Measurements from ENCODE around the gene BBS2.

The BBS2 gene

DNA sequence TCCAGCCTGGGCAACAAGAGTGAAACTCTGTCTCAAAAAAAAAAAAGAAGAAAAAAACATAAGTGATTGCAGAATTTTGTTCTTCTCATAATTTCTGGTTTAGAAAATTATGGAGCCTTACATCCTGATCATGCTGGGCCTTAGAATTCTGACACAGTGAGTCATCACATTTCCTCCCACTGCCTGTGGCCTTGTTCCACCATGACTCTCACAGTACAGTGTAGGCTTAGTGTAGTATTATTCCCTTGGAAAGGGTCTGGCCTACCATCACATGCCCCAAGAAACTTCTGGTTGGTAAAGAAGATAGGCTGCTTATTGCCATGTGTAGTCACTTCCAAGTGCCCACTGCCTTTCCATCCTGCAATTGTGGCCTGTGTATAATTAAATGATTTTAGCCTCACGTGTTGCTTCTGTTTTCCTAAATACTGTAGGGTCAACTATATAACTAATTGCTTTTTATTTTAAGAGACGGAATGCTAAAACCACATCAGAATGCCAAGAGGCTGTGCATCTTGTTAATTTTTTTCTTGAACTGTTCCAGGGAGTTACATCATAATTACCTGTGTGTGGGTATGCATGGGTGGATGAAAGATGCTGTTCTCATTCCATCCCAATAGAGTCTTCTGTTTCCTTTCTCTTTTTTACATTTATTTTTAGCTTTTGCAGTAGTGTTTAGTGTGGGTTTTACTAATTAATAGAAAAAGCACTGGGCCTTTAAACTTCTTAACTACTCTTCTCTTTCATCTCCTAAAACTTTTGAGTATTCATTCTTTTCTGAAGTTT, 42.5 kb downstream of the BBS2 start:
- peak; percentile 74 for DNase-seq (ENCODE audit: low spot score)

DNA sequence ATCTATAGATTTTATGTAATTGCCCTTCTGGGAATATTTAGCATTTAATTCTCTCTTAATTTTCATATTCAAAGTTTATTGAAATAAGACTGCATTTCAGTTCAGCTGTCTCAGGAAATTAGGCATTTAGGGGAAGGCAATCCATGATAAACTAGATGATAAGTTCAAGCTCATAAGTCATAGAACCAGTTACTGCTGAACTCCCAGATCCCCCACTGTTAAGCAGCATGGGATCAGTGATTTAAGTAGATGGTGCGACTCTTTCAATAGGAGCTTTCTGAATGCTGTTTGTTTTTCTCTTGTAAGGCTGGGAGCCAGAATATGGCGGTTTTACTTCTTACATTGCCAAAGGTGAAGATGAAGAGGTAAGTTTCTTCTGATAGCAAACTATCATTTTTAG, 44.6 kb downstream of the BBS2 start:
- no peak for DNase-seq (ENCODE audit: low spot score)

DNA sequence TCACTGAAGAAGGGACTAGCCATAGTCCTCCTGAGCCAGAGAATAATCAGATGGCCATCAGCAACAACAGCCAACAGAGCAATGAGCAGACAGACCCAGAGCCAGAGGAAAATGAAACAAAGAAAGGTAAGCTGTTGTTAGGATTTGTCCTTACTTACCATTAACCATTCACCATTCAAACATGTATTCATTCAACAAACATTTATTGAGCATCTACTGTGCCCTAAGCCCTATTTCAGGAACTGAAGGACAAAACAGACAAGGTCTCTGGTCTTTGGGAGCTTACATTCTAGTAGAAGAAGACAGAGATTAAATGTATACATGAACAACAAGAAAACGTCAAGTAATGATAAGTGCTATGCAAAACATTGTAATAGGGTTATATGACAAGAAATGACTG, 49.2 kb downstream of the BBS2 start:
- DNase-seq (ENCODE audit: low spot score) = no peak

DNA sequence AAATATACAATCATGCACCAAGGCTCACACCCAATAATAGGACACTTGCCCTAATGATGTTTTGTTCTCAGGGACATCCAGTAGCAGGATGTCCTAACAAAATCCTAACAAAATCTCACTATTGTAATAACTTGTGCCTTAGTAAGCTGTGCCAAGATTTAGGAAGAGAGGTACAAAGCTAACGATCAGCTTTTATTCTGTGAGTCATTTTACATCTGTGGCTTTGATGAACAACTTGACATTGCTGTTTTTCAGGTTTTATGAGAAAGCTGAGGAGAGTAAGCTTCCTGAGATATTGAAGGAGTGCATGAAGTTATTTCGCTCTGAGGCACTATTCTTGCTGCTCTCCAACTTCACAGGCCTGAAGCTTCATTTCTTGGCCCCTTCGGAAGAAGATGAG, 49.6 kb downstream of the BBS2 start:
- DNase-seq (ENCODE audit: low spot score) = no peak

DNA sequence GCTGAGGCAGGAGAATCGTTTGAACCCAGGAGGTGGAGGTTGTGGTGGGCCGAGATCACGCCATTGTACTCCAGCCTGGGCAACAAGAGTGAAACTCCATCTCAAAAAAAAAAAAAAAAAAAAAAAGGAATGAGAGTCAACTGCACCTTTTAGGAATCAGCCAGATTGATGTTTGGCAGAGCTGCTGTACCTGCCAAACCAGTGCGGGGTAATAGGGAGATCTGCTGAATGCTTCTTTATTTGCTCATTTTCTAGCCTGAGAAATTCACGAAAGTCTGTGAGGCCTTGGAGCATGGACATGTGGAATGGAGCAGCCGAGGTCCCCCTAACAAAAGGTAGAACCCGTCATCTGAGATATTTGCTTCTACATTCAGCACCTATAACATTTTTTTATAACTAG, 50.1 kb downstream of the BBS2 start:
- DNase-seq (ENCODE audit: low spot score) = no peak

DNA sequence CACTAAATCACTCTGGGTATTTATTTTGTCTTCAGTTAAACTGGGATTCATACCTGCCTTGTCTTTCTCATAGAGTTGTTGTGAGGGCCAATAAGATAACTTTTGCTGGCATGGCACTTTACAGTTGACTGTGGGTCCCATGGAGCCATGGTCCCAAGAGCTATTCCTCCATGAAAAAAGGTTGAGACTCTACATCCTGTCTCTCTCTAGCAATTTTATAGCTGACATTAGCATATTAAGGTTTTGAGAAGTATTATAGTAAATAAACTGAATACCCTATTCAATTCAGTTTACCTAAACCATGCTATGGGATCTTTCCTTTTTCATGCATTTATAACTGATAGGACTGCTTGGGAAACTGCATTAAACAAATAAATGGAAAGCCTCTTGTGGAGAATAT, 51.0 kb downstream of the BBS2 start:
- no peak for DNase-seq (ENCODE audit: low spot score)

DNA sequence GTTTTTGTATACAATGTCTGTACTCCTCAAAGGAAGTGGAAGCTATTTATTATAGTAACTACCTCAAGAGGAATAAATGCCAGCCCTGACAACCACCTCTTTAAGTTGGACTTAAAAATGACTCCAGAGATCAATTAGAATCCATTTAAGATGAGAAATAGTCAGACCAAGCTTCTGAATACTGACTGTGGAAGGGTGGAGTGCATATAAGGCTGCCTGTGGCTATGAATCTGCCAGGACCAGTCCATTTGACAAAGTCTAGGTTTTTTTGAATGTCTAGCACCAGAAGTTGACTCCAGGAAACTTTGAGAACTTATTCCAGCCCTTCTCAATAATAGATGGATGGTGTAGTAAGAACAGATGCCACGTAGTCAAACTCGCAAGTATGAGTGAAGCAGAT, 53.5 kb downstream of the BBS2 start:
- no peak for DNase-seq (ENCODE audit: low spot score)

DNA sequence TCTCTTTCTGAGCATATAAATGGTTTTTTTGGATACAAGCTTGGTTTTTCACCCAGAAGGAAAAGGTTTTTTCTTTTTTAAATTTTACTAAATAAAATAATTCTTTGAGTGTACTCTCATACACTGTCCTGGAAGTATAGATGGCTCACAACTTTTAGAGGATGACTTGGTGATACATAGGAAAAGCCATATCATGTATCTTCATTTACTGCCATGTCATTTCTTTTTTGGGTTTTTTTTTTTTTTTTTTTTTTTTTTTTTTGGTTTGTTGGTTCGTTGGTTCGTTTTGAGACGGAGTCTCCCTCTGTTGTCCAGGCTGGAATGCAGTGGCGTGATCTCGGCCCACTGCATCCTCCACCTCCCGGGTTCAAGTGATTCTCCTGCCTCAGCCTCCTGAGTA, 56.7 kb downstream of the BBS2 start:
- DNase-seq (ENCODE audit: low spot score) = no peak

DNA sequence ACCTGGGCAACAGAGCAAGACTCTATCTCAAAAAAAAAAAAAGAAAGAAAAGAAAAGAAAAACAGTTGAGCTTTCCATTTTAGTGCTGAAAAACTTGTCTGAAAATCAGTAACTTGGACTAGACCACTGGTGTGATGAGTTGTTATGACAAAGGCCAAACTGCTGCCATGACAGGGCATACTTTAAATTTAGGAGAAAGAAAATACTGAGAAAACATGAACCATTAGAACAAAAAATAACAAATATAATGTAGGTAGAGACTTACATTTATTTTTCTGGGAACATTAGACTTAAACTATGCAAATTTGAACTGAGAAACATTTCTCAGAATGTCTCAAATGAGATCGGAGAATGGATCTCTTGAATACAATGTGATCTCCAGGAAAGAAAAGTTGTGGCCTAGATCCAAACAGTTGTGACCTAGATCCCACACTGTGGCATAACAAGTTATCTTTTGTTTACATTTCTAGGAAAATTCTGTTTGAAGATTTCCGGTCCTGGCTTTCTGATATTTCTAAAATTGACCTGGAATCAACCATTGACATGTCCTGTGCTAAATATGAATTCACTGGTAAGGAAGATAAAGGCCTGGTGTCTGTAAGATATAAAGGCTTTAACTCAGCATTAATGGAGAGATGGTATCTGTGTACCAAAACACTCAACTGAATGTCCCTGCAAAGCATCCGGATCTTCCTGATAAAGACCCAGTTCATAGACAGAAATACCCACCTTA, 57.6 kb downstream of the BBS2 start:
- DNase-seq (ENCODE audit: low spot score) = no peak

DNA sequence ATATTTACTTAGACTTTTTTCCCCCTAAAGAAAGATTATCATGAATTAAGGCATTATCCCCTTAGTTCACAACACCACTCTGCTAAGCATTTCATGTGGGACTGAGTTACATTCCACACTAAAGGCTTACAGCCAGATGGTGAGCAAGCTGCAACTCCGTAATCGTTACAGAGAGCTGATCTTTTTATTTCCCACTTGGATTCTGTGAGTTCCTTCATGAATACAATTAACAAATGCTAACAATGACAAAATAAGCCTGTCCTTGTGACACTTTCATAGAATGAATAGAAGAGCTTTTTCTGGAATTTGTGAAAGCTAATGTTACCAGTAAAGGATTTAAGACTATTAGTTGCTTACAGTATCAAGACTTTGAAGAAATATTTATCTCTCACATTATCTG, 59.7 kb downstream of the BBS2 start:
- DNase-seq (ENCODE audit: low spot score) = no peak

DNA sequence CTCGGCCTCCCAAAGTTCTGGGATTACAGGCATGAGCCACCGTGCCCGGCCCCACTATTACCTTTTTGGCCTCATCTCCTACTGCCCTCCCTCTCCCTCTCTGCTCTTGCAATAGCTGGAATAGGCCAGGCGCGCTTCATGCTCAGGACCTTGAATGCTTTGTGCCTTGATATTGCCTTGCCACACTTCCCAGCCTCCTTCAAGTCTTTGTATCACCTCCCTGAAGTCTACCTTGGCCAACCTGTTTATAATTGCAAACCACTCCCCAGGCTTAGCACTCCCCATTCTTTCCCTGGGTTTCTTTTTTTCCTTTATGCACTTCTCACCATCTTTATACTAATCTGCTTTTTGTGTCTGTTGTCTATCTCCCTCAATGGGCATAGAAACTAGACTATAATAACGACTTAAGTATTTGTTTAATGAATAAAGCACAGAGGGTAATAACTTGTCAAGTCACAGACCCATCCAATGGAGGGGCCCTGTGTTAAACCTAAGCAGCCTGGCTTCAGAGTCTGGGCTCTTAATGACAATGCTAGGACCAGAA, 61.8 kb downstream of the BBS2 start:
- no peak for DNase-seq (ENCODE audit: low spot score)

DNA sequence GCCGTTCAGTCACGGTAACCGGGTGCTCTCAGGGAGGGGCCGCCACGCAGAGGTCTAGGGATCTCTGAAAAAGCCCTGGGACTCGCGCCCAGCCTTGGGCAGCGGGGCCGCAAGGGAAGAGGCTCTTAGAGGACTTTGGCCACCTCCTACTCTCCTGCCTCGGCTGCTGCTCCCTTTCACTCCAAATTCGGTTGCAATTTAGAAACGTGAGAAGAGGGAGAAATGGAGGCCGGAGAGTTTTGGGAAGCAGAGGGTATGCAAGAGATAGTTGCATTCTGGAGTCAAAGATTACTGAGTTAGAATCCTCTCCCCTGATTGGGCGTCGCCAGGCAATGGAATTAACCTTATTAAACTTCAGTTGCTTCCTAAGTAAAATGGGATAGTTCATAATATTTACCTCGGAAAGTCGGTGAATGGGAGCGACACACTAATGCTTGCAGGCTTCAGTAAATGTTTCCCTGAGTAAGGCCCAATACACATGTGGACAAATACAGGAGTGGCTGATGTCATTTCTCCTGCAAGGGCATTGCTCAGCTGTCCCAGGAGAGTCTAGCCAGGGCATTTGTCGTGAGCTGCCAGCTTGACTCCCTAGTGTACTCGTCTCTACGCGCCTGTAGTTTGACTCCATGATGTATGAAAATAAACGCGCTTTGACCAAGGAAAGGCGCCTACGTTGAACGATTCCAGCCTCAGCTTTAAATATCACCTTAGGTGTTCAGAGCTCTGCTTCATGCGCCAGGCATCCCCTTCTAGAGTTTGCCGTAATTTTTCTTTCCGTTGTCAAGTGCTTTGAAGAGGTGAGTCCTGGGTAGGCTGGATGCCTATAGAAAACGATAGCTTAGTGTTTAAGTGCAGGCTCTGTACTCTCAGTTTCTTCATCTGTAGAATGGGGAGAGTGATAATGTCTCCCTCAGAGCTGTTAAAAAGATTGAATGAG, 67.8 kb downstream of the BBS2 start:
- peak; percentile 45 for DNase-seq (ENCODE audit: low spot score)

DNA sequence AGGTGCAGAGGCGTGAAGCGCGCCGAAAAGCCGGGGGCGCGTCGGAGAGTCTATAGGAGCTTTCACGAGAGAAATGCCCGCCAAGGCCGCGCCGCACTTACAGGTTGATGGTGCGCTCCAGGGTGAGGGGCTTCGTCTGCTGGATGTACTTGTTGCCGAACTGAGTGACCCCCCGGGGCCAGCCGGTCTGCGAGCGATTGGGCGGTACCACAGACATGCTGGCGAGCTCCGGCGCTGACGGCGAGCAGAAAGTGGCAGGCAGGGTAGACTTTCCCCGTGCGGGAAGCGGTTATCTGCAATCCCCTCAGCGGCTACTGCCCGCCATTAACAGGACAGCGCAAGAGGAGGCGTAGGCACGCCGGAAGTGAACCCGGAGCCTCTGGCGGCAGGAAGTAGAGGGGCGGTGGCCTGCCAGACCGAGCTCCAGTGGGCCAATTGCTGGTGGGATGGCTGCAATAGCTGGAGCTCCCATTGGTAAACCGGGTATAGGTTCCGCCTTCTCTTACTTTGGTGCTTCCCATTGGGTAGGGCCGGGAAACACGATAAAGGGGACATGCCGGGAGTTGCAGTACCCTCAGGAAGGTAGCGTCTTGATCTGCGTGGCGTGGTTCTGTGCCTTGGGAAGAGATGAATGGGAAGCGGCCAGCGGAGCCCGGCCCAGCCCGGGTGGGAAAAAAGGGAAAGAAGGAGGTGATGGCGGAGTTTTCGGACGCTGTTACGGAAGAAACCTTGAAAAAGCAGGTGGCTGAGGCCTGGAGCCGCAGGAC, 68.7 kb downstream of the BBS2 start, which contains the start of the genes NUDT21 and OGFOD1:
NUDT21 (minus strand) TSS at position 347 of the 767 bp plus-strand sequence; CDS start at position 217, 130 bp downstream.
OGFOD1 (plus strand) TSS at position 569 of the 767 bp plus-strand sequence; CDS start at position 628, 59 bp downstream.
- DNase-seq (ENCODE audit: low spot score) = peak; percentile 99

DNA sequence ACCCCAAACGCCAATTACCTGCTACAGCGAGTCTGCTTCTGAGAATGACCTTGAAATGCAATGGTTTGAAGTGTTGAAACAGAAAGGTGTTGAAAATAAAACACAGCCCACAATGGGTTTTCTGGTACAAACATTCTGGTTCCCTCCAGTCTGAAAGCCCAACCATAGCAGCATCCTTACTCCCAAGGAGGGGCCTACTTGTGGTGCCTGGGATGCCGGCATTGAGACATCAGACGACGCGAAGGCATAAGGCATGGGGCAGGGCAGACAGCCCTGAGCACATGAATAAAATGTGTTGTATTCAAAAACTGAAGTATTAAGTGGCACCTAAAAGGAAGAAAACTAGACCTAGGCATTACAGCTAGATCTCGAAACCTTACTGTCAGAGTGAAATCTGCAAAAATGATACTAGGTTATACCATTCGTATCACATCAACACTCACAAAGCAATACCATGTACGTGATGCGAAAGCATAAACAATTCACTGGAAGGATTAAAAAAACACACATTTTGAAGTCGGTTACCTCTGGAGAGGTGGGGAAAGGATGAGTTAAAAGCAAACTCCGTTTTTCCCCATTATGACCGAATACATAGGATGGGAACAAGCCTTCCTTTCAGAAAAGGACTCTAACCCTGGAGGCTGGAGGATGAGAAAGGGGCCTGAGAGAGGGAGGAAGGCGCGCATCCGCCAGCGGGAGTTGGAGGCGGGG, 69.4 kb downstream of the BBS2 start:
- peak; percentile 23 for DNase-seq (ENCODE audit: low spot score)

DNA sequence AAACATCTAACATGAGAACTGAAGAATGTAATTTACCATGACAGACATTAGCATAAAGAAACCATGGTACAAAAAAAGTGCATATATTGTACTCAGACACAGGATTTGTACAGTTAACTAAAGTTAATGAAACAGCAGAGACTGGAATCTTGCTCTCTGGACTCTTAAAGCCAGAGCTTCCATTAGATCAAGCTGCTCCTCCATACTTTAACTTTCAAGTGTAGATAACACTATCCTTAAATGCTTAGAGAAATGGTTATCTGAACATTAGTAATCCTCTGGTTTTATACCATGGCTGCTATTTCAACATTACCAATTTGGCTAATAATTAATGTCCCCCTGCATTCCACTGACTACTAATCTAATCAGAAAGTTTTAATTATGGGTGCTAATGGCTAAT, 71.8 kb downstream of the BBS2 start:
- no peak for DNase-seq (ENCODE audit: low spot score)

DNA sequence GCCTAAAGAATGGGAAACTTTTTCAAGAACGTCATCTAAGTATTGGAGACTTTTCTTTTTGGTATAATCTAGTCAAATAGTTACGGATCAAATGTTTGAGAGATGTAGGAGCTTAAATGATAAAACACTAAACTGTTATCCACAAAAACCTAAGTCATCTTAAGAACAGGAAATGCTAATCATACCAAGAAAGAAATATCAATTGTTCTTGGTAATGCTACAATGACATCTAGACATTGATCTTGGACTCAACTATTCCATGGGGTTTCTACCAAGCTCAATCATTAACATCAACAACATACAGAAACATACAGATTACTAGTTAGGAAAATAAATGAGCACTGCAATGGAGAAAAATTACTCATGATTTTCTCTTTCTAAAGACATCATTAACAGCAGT, 72.5 kb downstream of the BBS2 start:
- DNase-seq (ENCODE audit: low spot score) = no peak

DNA sequence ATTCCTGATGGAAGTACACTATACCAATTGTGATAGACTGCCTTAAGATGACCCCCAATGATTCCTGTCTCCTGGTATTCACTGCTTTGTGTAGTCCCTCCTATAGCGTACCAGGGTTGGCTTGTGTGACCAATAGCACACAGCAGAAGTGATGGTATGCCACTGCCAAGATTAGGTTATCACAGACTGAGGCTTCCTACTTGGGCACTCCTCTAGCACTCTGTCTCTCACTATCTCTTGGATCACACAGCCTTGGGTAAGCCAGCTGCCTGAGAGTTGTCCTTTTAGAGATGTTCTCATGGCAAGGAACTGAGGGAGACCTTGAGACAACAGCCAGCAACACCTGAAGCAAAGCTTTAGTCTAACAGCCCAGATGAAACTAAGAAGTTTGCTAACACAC, 81.8 kb downstream of the BBS2 start:
- DNase-seq (ENCODE audit: low spot score) = no peak

DNA sequence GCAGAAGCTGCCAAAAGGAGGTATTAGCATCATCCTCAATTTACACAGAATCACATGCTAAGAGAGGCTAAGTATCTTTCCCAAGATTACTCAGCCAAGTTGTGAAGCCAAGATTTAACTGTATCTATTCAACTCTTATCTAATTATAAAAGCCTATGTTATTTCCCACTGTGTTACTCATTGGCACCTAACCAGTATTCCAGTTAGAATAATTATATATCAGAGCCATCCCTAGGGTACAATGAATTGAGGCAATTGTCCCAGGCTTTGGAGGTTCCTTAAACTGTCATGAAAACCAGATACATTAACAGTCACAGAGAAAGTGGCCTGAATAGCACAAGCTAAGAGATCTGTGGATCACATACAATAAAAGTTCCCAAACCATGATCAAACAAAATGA, 83.6 kb downstream of the BBS2 start:
- DNase-seq (ENCODE audit: low spot score) = no peak

Measured in hepatic stellate cell (primary cell).